ENCODE results near the gene ZNF609.

The ZNF609 gene

GRCh38 chr15:64693134-64693533 lies 232.8 kb downstream of the ZNF609 start:
- peak overlapping the region; percentile 38 for H3K9ac ChIP-seq (ENCODE audit: low read length)
- no peaks in the 10 kb centered on the region for H3K27me3 ChIP-seq (ENCODE audit: control insufficient read depth, insufficient read depth, low read length)
- no peak overlapping the region for H3K4me3 ChIP-seq (ENCODE audit: low read length)
- no peaks in the 10 kb centered on the region for H3K9me3 ChIP-seq (ENCODE audit: control insufficient read depth, low read length)
- peaks cover 23% of the 10 kb centered on the region for H3K4me1 ChIP-seq (ENCODE audit: control insufficient read depth, insufficient read depth, low read length)
- peaks cover 5% of the 10 kb centered on the region for H3K36me3 ChIP-seq (ENCODE audit: control insufficient read depth, insufficient read depth, low read length)

GRCh38 chr15:64694816-64695215 lies 234.4 kb downstream of the ZNF609 start:
- no peaks in the 10 kb centered on the region for H3K27me3 ChIP-seq (ENCODE audit: control insufficient read depth, insufficient read depth, low read length)
- no peak overlapping the region for H3K4me3 ChIP-seq (ENCODE audit: low read length)
- H3K36me3 ChIP-seq (ENCODE audit: control insufficient read depth, insufficient read depth, low read length) = peaks cover 5% of the 10 kb centered on the region
- no peak overlapping the region for H3K9ac ChIP-seq (ENCODE audit: low read length)
- H3K4me1 ChIP-seq (ENCODE audit: control insufficient read depth, insufficient read depth, low read length) = peaks cover 34% of the 10 kb centered on the region
- H3K9me3 ChIP-seq (ENCODE audit: control insufficient read depth, low read length) = no peaks in the 10 kb centered on the region

GRCh38 chr15:64695561-64695992 lies 235.2 kb downstream of the ZNF609 start:
- H3K4me1 ChIP-seq (ENCODE audit: control insufficient read depth, insufficient read depth, low read length) = peaks cover 41% of the 10 kb centered on the region
- peaks cover 5% of the 10 kb centered on the region for H3K36me3 ChIP-seq (ENCODE audit: control insufficient read depth, insufficient read depth, low read length)
- H3K4me3 ChIP-seq (ENCODE audit: low read length) = no peak overlapping the region
- no peaks in the 10 kb centered on the region for H3K27me3 ChIP-seq (ENCODE audit: control insufficient read depth, insufficient read depth, low read length)
- H3K9me3 ChIP-seq (ENCODE audit: control insufficient read depth, low read length) = no peaks in the 10 kb centered on the region
- H3K9ac ChIP-seq (ENCODE audit: low read length) = no peak overlapping the region

DNA sequence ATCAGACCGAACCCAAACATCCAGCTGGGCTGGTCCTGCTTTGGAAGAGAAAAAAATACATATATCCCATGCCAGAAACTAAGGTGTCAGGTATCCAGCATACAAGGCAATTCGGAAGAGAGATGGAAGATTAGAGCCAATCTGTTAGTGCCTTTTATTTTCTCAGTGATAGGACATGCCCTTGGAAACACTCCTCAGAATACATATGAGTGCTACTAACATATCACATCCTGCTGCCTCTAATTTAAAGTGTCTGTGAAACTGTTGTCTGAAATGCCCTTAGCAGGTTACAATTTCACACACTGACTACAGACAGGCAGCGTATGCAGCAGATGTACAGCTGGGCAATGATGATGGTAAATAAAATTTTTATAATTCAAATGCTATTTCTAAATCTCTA lies 236.1 kb downstream of the ZNF609 start:
- peaks cover 45% of the 10 kb centered on the region for H3K4me1 ChIP-seq (ENCODE audit: control insufficient read depth, insufficient read depth, low read length)
- no peak overlapping the region for H3K9ac ChIP-seq (ENCODE audit: low read length)
- peaks cover 5% of the 10 kb centered on the region for H3K36me3 ChIP-seq (ENCODE audit: control insufficient read depth, insufficient read depth, low read length)
- H3K27me3 ChIP-seq (ENCODE audit: control insufficient read depth, insufficient read depth, low read length) = no peaks in the 10 kb centered on the region
- no peak overlapping the region for H3K4me3 ChIP-seq (ENCODE audit: low read length)
- no peaks in the 10 kb centered on the region for H3K9me3 ChIP-seq (ENCODE audit: control insufficient read depth, low read length)

GRCh38 chr15:64697911-64698369 lies 237.6 kb downstream of the ZNF609 start:
- Histone ChIP-seq H3K9ac (ENCODE audit: low read length) (no peak overlapping the region), H3K4me3 (ENCODE audit: low read length) (no peak overlapping the region)

GRCh38 chr15:64698823-64699222 lies 238.4 kb downstream of the ZNF609 start:
- H3K4me1 ChIP-seq (ENCODE audit: control insufficient read depth, insufficient read depth, low read length) = peaks cover 48% of the 10 kb centered on the region
- no peaks in the 10 kb centered on the region for H3K27me3 ChIP-seq (ENCODE audit: control insufficient read depth, insufficient read depth, low read length)
- H3K9ac ChIP-seq (ENCODE audit: low read length) = no peak overlapping the region
- no peak overlapping the region for H3K4me3 ChIP-seq (ENCODE audit: low read length)
- no peaks in the 10 kb centered on the region for H3K36me3 ChIP-seq (ENCODE audit: control insufficient read depth, insufficient read depth, low read length)
- H3K9me3 ChIP-seq (ENCODE audit: control insufficient read depth, low read length) = no peaks in the 10 kb centered on the region

More at GRCh38 chr15:64697911-64698369, 237.6 kb downstream of the ZNF609 start:
- no peaks in the 10 kb centered on the region for H3K27me3 ChIP-seq (ENCODE audit: control insufficient read depth, insufficient read depth, low read length)
- no peaks in the 10 kb centered on the region for H3K9me3 ChIP-seq (ENCODE audit: control insufficient read depth, low read length)
- peaks cover 5% of the 10 kb centered on the region for H3K36me3 ChIP-seq (ENCODE audit: control insufficient read depth, insufficient read depth, low read length)
- peaks cover 53% of the 10 kb centered on the region for H3K4me1 ChIP-seq (ENCODE audit: control insufficient read depth, insufficient read depth, low read length)

DNA sequence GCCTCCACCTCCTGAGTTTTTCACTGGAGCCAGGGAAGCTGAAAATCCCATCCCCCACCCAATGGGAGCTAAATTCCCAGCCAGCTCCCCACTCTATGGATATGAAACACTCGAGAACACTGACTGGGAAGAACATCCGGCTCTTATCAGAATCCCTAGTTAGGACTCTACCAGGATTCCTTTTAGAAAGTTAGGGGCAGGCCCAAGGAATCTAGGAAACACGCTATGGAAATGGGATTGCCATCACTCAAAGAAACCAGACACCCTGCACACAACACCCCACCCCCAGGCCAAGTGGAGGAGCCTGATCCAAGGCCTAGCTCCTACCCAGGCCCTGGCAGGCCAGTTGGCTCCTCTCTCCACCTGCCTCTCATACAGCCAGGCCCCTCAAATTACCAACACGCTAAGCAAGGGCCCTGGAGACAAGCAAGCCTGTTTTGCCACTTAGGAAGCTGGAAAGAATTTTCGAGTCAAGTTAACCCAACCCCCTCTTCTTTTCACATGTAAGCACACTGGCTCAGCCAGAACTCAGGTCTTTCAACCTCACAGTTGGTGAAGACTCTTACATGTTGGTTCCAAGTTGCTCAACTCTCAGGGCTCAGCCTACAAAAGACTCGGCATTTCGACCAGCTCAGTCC lies 239.5 kb downstream of the ZNF609 start:
- Histone ChIP-seq H3K4me1 (ENCODE audit: control insufficient read depth, insufficient read depth, low read length) (peaks cover 46% of the 10 kb centered on the region), H3K9ac (ENCODE audit: low read length) (no peak overlapping the region), H3K4me3 (ENCODE audit: low read length) (peak overlapping the region; percentile 15), H3K27me3 (ENCODE audit: control insufficient read depth, insufficient read depth, low read length) (no peaks in the 10 kb centered on the region), H3K9me3 (ENCODE audit: control insufficient read depth, low read length) (no peaks in the 10 kb centered on the region), H3K36me3 (ENCODE audit: control insufficient read depth, insufficient read depth, low read length) (no peaks in the 10 kb centered on the region)

GRCh38 chr15:64701051-64701450 lies 240.7 kb downstream of the ZNF609 start:
- H3K4me1 ChIP-seq (ENCODE audit: control insufficient read depth, insufficient read depth, low read length) = peaks cover 39% of the 10 kb centered on the region

DNA sequence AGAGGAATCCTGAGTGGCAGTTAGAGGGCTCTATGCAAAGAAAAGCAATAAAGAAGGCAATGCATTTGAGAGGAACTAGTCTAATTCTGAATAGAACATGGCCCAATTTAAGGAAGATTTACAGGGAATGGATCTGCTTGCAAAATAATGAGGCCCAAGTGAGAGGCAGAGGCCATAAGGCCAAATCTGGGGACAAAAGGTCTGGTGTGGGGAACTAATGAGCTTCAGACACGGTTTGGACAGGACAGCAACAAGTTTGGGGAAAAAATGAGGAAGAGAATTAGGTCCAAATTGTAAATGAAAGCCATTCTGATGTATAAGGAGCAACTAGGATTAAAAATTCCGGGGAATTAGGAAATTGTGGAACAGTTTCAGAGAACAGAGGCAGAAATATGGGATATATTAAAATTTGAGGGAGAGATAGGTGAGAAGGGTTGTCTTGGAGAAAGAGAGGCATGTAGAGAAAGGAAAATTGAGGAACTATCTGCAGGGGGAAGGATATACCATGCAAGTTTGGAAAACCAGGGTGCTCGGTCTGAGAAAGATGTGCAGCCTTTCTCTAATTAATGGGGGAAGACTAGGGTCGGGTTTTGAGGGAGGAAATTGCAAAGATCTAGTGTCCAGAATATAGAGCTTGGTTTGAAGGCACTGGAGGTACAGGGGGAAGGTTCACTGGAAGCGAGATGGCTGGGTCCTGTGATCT lies 241.3 kb downstream of the ZNF609 start:
- no peaks in the 10 kb centered on the region for H3K9me3 ChIP-seq (ENCODE audit: control insufficient read depth, low read length)
- H3K9ac ChIP-seq (ENCODE audit: low read length) = peak overlapping the region; percentile 94
- peaks cover 39% of the 10 kb centered on the region for H3K4me1 ChIP-seq (ENCODE audit: control insufficient read depth, insufficient read depth, low read length)
- H3K36me3 ChIP-seq (ENCODE audit: control insufficient read depth, insufficient read depth, low read length) = no peaks in the 10 kb centered on the region
- no peaks in the 10 kb centered on the region for H3K27me3 ChIP-seq (ENCODE audit: control insufficient read depth, insufficient read depth, low read length)
- H3K4me3 ChIP-seq (ENCODE audit: low read length) = no peak overlapping the region

More at GRCh38 chr15:64701051-64701450, 240.7 kb downstream of the ZNF609 start:
- H3K9ac ChIP-seq (ENCODE audit: low read length) = peak overlapping the region; percentile 11
- no peaks in the 10 kb centered on the region for H3K36me3 ChIP-seq (ENCODE audit: control insufficient read depth, insufficient read depth, low read length)
- no peaks in the 10 kb centered on the region for H3K9me3 ChIP-seq (ENCODE audit: control insufficient read depth, low read length)
- H3K4me3 ChIP-seq (ENCODE audit: low read length) = no peak overlapping the region
- H3K27me3 ChIP-seq (ENCODE audit: control insufficient read depth, insufficient read depth, low read length) = no peaks in the 10 kb centered on the region

- Histone ChIP-seq H3K9me3 (ENCODE audit: control insufficient read depth, low read length) (no peaks in the 10 kb centered on the region), H3K4me3 (ENCODE audit: low read length) (peak overlapping the region; percentile 79), H3K4me1 (ENCODE audit: control insufficient read depth, insufficient read depth, low read length) (peaks cover 38% of the 10 kb centered on the region), H3K9ac (ENCODE audit: low read length) (peak overlapping the region; percentile 94), H3K36me3 (ENCODE audit: control insufficient read depth, insufficient read depth, low read length) (no peaks in the 10 kb centered on the region), H3K27me3 (ENCODE audit: control insufficient read depth, insufficient read depth, low read length) (no peaks in the 10 kb centered on the region)
Measured at GRCh38 chr15:64702816-64703631, 242.6 kb downstream of the ZNF609 start.

- Histone ChIP-seq H3K36me3 (ENCODE audit: control insufficient read depth, insufficient read depth, low read length) (no peaks in the 10 kb centered on the region), H3K9ac (ENCODE audit: low read length) (peak overlapping the region; percentile 94), H3K27me3 (ENCODE audit: control insufficient read depth, insufficient read depth, low read length) (no peaks in the 10 kb centered on the region), H3K9me3 (ENCODE audit: control insufficient read depth, low read length) (no peaks in the 10 kb centered on the region), H3K4me1 (ENCODE audit: control insufficient read depth, insufficient read depth, low read length) (peaks cover 33% of the 10 kb centered on the region), H3K4me3 (ENCODE audit: low read length) (peak overlapping the region; percentile 36)
Measured at GRCh38 chr15:64703632-64703959, 243.2 kb downstream of the ZNF609 start.

- Histone ChIP-seq H3K9ac (ENCODE audit: low read length) (no peak overlapping the region), H3K36me3 (ENCODE audit: control insufficient read depth, insufficient read depth, low read length) (no peaks in the 10 kb centered on the region), H3K4me1 (ENCODE audit: control insufficient read depth, insufficient read depth, low read length) (peaks cover 25% of the 10 kb centered on the region), H3K4me3 (ENCODE audit: low read length) (no peak overlapping the region), H3K27me3 (ENCODE audit: control insufficient read depth, insufficient read depth, low read length) (no peaks in the 10 kb centered on the region), H3K9me3 (ENCODE audit: control insufficient read depth, low read length) (no peaks in the 10 kb centered on the region)
Measured at GRCh38 chr15:64705006-64705405, 244.6 kb downstream of the ZNF609 start.
